Activated CD8-positive, alpha-beta memory T cell treated with anti-CD3 and anti-CD28 coated beads, Interleukin-2, amount 50 U/mL, for 24 hours (primary cell): ENCODE data around the gene CAMTA1.

ENCODE experiments used
- DNase-seq: peaks from one replicate; pipeline ENCODE4 v3.0.0-alpha.2; 2020; ENCODE audit errors: extremely low read depth

Gene CAMTA1

GRCh38 chr1:6872573-6873261 lies 87.5 kb downstream of the CAMTA1 start:
- no peak for DNase-seq

GRCh38 chr1:6873298-6874015 lies 88.2 kb downstream of the CAMTA1 start:
- DNase-seq = no peak

- DNase-seq = no peak
Observed at GRCh38 chr1:6874298-6874697, 89.0 kb downstream of the CAMTA1 start.

DNA sequence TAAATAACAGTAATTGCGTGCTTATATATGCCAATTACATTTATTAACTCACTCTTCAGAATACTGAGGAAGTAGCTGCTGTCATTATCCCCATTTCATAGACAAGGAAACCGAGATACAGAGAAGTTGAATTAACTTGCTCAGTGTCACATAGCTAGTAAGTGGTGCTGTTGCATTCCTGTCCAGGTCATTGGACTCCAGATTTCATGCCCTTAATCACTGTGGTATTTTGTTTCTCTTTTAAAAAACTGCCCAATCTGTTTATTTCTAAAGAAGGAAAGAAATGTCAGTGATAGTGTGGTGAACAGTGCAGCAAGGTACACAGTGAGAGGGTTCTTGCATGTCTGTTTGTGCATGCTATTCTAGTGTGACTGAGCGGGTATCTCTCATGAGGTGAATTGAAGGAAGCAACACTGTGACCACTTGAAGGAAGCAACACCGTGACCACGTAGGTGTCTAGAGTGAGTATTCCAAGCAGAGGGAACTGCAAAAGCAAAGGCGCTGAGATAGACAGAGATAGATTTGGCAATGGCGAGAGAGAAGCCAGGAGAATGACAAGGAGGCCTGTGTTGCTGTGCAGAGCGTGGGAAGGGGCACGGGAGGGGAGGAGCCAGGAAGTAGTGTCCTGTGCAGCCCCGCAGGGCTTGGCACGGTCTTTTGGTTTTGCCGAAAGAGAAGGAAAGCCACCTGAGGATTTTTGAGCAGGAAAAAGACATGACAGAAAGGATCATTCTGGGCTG lies 95.9 kb downstream of the CAMTA1 start:
- DNase-seq = no peak

- DNase-seq = no peak
Observed at GRCh38 chr1:6882414-6882813, 97.2 kb downstream of the CAMTA1 start.

DNA sequence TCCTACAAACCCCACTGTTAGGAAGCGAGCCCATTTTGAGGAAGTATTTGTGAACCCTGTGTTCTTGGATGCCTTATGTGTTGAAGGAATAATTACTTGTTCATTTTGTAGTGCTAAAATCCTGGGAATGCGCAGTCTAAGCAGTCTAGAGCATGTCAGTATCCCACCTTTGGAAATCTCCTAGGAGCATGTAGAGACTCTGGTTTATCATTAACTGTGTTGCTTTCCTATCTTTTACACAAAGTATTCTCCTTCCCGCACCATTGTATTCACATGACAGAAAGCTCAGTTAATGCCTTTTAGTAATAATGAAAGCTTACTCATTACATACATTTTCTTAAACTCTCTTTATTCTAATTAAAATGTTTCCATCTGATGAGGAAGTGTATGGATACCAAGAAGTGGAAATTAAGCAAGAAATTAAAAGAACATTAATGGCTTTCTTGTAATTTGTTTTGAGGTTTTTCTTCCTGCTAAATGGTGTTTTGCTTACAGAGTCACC lies 99.4 kb downstream of the CAMTA1 start:
- no peak for DNase-seq

DNA sequence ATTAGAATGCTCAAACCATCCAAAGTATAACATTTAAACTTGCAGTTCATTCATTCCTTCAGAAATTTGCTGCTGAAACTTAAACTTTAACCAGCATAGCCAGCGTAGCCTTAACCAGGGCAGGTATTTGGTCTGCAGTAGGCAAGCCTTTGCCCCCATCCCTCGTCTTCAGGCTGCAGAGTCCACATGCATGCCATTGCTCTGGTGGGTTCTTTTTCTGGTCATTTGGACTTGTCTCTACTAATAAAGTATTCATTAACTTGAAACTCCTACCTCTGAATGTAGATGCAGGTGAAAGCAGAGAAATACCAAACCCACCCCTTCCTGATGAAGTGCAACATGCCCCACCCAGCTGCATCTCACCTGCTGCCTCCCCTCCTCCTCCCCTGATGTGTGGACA lies 100.2 kb downstream of the CAMTA1 start:
- no peak for DNase-seq

DNA sequence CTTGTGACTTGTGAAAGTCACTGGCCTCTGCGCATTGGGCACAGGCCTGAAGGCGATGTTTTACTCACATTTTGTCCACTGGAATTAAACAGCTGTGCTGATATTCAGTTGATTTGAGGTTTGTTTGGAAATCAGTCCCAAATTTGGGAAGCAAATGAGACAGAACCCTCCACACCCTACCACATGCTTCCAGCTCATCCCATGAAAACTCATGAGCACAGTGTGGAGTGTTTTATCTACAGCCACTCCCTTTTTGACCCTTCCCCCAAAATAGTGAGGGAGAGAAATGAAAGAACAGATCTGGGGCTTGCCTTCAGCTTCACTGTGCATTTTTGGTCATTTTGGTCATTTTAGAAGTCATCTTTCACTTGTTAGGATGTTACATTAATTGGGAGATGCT lies 101.3 kb downstream of the CAMTA1 start:
- no peak for DNase-seq

DNA sequence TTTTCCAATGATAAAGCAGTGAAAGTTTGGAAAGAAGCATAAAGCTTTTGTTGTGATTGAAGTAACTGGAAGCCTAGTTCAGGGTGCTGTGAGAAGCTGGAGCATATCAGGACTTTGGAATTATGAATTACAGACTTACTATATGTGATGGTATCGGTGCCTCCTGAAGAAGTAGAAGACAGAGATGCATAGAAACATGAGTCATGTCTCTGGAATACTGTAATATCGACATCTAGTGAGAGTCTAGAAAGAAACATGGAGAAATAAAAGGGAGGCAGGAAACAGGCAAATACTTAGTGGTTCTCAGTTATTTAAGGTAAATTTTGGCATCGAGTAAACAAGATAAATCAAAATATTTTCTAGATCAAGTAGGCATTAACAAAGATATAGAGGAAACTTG lies 103.0 kb downstream of the CAMTA1 start:
- DNase-seq = no peak

GRCh38 chr1:6888870-6889269 lies 103.6 kb downstream of the CAMTA1 start:
- DNase-seq = no peak

- no peak for DNase-seq
Observed at GRCh38 chr1:6889875-6890480, 104.7 kb downstream of the CAMTA1 start.

DNA sequence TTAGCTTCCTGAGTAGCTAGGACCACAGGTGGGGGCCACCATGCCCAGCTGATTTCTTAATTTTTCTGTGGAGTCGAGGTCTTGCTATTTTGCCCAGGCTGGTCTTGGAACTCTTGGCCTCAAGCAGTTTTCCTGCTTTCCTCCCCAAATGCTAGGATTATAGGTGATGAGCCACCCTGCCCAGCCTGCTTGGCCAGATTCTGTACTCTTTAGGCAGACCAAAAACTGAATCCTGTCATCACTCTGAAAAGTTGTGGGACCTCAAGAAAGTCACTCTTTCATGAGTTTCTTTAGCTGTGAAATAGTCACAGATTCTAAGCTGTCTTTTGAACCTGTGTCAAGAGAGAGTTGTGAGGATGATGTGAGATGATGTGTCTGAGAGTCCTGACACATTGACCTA lies 105.4 kb downstream of the CAMTA1 start:
- DNase-seq = no peak

DNA sequence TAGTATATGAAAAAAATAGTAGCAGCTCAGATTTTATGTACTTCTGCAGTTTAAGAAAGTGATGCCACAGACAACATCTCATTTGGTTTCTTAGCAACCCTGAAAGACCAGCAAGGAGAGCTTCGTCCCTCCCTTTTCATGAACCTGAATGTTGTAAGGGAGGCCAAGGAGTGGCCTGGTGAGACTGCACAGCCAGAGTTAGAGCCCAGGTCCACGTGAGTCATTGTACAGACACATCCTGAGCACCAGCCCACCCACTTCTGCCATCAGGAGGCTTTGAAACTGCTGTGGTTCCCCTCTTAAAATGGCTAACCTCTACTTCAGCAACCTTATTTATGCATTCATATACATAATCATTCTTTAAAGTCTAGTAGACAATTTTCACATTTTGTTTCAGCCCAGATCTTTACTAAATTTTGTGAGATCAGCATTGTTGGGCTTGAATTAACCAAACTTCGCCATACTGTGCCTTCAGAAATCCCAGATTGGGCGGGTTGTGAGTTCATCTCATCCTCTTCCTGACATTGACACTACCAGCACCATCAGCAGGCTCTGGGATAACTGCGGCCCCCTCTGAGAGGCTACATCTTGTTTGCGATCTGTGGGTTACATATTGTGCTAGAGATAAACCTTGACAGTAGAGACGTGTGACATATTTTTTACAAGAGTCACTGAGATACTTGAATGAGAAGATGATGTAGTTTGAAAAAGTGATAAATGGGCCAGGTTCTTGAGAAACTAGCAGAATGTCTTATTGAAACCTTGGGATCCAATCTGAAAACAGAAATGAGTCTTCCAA lies 106.7 kb downstream of the CAMTA1 start:
- DNase-seq = no peak

GRCh38 chr1:6893388-6893787 lies 108.1 kb downstream of the CAMTA1 start:
- no peak for DNase-seq

DNA sequence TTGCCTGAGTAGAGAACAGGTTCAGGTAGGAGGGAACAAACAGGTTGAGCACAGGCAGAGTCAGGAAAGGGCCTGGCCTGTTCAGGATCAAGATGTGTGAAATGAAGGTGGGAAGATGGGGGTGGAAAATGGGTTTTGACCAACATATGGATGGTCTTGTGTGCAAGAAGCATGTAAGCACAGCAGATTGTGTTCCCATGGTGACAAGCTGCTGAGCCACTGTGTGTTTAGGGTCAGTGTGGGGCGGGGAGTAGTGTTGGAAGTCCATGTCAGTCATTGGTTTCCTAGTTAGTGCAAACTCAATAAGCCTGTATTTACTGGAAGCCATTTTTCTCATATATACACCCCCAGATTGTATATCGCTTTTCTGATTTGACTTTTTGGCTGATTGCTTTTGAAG lies 111.9 kb downstream of the CAMTA1 start:
- DNase-seq = no peak

DNA sequence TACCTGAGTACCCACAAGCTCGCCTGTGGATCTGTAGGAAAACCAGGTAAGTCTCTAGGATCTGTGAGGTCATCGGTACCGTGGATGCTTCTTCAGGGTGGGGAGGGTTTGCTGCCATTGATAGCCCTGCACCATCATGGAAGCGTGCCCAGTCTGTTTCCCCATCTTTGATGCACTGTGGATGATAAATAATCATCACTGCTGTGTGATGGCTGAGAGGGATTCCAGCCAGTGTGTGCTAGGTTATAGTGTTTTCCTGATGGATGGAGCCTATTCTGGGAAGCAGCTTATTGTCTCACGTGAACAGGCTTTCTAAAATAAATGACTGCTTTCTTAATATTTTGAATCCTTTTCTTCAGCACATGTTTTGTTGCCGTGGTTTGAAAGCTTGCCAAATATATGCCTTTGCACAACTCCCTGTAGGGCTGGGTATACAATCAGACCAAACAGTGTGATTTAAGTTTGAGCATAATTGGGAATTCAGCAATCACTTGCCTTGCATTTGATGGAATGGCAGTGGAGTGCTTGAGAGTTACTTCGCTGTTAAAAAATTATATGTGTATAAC lies 113.8 kb downstream of the CAMTA1 start:
- DNase-seq = no peak

DNA sequence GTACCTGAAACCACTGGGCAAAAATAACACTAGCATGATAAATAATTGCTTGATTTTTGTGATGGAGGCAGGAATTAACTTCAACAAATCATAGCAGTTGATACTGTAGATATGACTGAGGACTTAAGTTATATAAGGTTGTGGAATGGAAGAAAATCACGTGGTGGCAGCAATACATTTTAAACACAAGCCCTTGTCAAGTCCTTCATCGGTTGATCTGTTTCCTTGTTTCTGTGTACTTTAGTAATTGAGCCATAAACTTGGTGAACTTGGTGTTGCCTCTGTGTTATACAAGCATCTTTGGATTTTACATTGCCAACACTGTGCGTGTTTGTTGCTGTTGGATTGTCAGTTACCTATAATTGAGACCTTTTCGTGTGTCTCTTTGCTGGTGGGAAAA lies 114.4 kb downstream of the CAMTA1 start:
- no peak for DNase-seq

DNA sequence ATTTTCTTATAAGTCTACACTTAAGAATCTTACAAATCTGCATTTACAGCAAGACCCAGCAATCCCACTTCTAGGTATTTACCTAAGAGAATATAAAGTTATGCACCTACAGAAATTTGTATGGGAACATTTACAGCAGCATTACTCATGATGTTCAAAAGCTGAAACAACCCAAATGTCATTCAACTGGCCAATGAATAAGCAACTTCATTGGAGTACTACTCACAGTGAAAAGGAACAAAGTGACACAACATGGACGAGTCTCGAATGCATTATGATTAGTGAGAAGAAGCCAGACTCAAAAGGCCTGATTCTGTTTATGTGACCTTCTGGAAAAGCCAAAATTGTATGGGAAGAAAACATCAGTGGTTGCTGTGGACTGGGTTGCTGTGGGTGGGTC lies 116.9 kb downstream of the CAMTA1 start:
- DNase-seq = no peak

- no peak for DNase-seq
Observed at GRCh38 chr1:6904476-6905170, 119.4 kb downstream of the CAMTA1 start.

GRCh38 chr1:6905331-6905730 lies 120.1 kb downstream of the CAMTA1 start:
- no peak for DNase-seq

- DNase-seq = no peak
Observed at GRCh38 chr1:6905790-6906189, 120.5 kb downstream of the CAMTA1 start.
